Kidney (tissue), 14 donors: ENCODE measurements around the gene SCD. TPM values are rescaled to one million over a fixed set of nuclear protein-coding genes. Genes with fewer than 3 reads are reported as not detected.

Experiments used
- DNase-seq, 5 donors: peaks; one replicate each; pipeline ENCODE4 v3.0.0-alpha.2; 2013 to 2020
- FAIRE-seq: peaks from 2 replicates; lab custom pipeline; 2012; peaks lifted over from hg19 to GRCh38; lab: Jason Lieb, UNC
- H3K27ac ChIP-seq, 2 donors: one replicate each; pipeline ENCODE4 v1.7.0; 2013; ENCODE audit warnings: low read depth in 2 of 2, low read length in 2 of 2, inconsistent platforms in 1 of 2
- H3K27me3 ChIP-seq: one replicate; pipeline ENCODE4 v1.7.1; 2013; ENCODE audit warnings: low read length, inconsistent platforms; ENCODE audit not compliant: control insufficient read depth, insufficient read depth
- H3K36me3 ChIP-seq, 3 donors: one replicate each; pipeline versions ENCODE4 v1.7.0 to v1.7.1; 2013; ENCODE audit warnings: low read length in 3 of 3, control low read depth in 1 of 3, inconsistent platforms in 1 of 3; ENCODE audit not compliant: insufficient read depth in 3 of 3, control insufficient read depth in 2 of 3
- H3K4me1 ChIP-seq, 3 donors: one replicate each; pipeline versions ENCODE4 v1.7.0 to v1.7.1; 2013; ENCODE audit warnings: low read length in 3 of 3, inconsistent platforms in 1 of 3, low read depth in 1 of 3; ENCODE audit not compliant: control insufficient read depth in 2 of 3, insufficient read depth in 2 of 3
- H3K4me3 ChIP-seq, 3 donors: one replicate each; pipeline versions ENCODE4 v1.7.0 to v1.8.1; 2013; ENCODE audit warnings: low read length in 3 of 3, control low read depth in 1 of 3, inconsistent platforms in 1 of 3
- H3K9ac ChIP-seq, 3 donors: one replicate each; pipeline versions ENCODE4 v1.7.0 to v1.7.1; 2013; ENCODE audit warnings: low read length in 3 of 3, control low read depth in 1 of 3, inconsistent platforms in 1 of 3
- H3K9me3 ChIP-seq, 3 donors: one replicate each; pipeline versions ENCODE4 v1.7.0 to v1.7.1; 2013; ENCODE audit warnings: low read length in 3 of 3, control low read depth in 1 of 3, inconsistent platforms in 1 of 3; ENCODE audit not compliant: control insufficient read depth in 2 of 3, insufficient read depth in 1 of 3
- intact Hi-C: fragments of 100-400 bp; cut with DNase I; formaldehyde crosslinking; loops from one replicate; pipeline ENCODE4 v1.11.1; 2022
- polyA plus RNA-seq: library from polyadenylated mRNA; stranded (reverse); fragments of 350-450 nt; fragmentation: Illumina TruSeq; extraction: RNeasy Lipid Tissue Mini Kit (QIAGEN cat#74804); gene quantifications from one replicate; pipeline ENCODE4 v1.2.3, GENCODE V29; 2014; ENCODE audit warnings: low read depth, low replicate concordance; ENCODE audit not compliant: insufficient read depth
- total RNA-seq: library from RNA; stranded (reverse); fragmentation: NEBNext Ultra II Directional; extraction: Animal tissue kit (Norgen Biotek cat#: 25700); gene quantifications from one replicate; pipeline ENCODE4 v1.2.1, GENCODE V29; 2021
- TF ChIP-seq, protein P1 (sequence below): IDR thresholded peaks from 3 replicates; pipeline ENCODE4 v1.5.1; 2012; ENCODE audit warnings: mild to moderate bottlenecking, moderate library complexity, borderline replicate concordance; ENCODE audit not compliant: insufficient read depth; ENCODE audit errors: extremely low read depth
- donor health status: control.
- donor health status: control.
- donor health status: control.
- donor health status: control.
- donor health status: control.
- donor health status: DM: yes; HTN: yes; CAD: no.
- donor health status: Normal renal cell carcinoma (clear cell type).

SCD gene
- total and polyA plus RNA-seq, 2 donors from 2014 or later, result 8.7 to 10.7 TPM

DNA sequence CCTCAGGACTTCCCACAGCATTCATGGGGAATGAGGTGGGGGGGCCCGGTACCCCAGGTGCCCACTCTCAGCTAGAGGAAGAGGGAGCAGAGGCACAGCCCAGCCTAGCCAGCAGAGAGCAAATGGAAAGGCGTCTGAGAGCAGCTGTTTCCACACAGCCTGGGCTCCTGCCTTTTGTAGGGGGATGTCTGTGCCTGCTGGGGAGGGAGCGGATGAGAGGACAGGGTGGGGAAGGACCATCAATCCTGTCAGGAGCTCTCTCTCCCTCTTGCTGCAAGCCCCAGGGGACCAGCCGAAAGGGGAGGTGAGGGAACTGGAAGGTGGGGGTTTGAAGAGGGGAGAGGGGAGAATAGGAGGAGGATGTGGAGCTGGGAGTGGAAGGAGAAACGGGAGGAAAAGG, 17.0 kb upstream of the SCD start, which contains the start of gene PKD2L1:
Gene PKD2L1 (minus strand): TSS at position 150 of the 400 bp plus-strand sequence. CDS start 125 bp downstream, at position 25.
- TF ChIP-seq, protein P1, sequence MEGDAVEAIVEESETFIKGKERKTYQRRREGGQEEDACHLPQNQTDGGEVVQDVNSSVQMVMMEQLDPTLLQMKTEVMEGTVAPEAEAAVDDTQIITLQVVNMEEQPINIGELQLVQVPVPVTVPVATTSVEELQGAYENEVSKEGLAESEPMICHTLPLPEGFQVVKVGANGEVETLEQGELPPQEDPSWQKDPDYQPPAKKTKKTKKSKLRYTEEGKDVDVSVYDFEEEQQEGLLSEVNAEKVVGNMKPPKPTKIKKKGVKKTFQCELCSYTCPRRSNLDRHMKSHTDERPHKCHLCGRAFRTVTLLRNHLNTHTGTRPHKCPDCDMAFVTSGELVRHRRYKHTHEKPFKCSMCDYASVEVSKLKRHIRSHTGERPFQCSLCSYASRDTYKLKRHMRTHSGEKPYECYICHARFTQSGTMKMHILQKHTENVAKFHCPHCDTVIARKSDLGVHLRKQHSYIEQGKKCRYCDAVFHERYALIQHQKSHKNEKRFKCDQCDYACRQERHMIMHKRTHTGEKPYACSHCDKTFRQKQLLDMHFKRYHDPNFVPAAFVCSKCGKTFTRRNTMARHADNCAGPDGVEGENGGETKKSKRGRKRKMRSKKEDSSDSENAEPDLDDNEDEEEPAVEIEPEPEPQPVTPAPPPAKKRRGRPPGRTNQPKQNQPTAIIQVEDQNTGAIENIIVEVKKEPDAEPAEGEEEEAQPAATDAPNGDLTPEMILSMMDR, result no peak
- Histone ChIP-seq H3K27me3 (peaks cover 4% of the 10 kb centered on the region), H3K9me3 (no peaks in the 10 kb centered on the region), H3K36me3 (no peaks in the 10 kb centered on the region), H3K27ac (no peak within 1 kb of the TSS), H3K4me1 (no peaks in the 10 kb centered on the region), H3K4me3 (no peak within 1 kb of the TSS), H3K9ac (no peak within 1 kb of the TSS)
- intact Hi-C loops, result no loop called here
- FAIRE-seq, result no peak
- no peak for DNase-seq

DNA sequence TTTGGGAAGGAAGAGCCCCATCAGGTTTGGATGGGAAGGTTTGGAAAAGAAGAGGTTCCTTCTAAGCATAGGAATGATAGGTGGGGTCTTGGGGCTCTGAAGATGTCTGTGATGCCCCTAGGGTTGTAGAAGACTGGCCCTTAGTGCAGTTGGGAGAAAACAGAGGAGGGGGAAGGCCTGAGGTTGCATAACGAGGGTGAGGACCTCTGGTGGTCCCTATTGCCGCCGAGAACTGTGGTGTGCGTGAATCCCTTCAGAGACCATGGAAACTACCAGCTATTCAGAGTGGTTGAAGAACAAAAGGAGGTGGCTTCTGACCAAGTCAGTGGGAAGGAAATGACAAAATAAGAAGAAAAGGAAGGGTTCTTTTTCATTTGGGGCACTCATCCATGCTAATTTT, 13.9 kb upstream of the SCD start:
- intact Hi-C loops, result no loop called here

DNA sequence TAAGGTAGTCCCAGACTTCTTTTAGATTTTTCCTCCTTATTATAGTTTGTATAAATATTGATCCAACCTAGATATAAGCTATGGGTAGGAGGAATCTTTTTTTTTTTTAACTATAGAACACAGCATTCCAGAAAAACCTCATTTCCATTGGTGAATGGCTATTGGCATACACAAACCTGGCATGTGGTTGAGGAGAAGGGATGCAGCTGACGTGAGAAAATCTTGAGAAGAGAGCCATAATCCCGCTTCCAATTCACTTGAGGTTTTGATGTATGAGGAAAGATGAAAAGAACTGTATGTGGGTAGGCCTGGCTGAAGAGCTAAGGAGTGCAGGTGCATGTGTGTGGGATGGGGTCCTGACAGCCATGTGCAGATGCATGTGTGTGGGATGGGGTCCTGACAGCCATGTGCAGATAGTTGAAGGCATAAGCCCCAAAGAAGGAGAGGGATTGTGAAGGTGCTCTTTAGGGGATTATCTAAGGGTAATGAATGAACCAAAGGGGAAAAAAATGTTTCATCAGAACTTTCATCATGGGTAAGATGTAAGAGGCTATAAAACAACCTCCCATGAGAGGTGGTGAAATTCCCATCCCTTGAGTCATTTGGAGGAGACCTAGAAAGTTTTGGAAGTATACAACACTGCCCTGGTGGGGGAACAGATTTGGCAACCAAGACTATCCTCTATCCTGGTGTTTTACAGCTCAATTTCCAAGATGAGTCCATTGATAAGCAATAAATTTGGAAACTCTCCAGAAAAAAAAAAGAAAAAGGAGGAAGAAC, 13.2 kb upstream of the SCD start:
- intact Hi-C loops, result no loop called here
- TF ChIP-seq, protein P1, result no peak
- Histone ChIP-seq H3K9ac (no peak overlapping the region), H3K4me1 (no peaks in the 10 kb centered on the region), H3K36me3 (no peaks in the 10 kb centered on the region), H3K9me3 (no peaks in the 10 kb centered on the region), H3K27me3 (peaks cover 2% of the 10 kb centered on the region), H3K4me3 (no peak overlapping the region), H3K27ac (no peak overlapping the region)
- FAIRE-seq (no peak), DNase-seq (no peak)

More for the DNA sequence above, 13.9 kb upstream of the SCD start:
- H3K9me3 ChIP-seq, result no peaks in the 10 kb centered on the region
- FAIRE-seq (no peak), DNase-seq (no peak)
- TF ChIP-seq, protein P1, result no peak
- no peaks in the 10 kb centered on the region for H3K4me1 ChIP-seq
- no peaks in the 10 kb centered on the region for H3K36me3 ChIP-seq
- peaks cover 4% of the 10 kb centered on the region for H3K27me3 ChIP-seq
- H3K9ac ChIP-seq, result no peak overlapping the region
- no peak overlapping the region for H3K27ac ChIP-seq
- H3K4me3 ChIP-seq, result no peak overlapping the region
